ENCODE results near the gene RGS8. TPM values are rescaled to one million over a fixed set of nuclear protein-coding genes. Genes with fewer than 3 reads are reported as not detected.

Gene RGS8
- polyA plus RNA-seq, 1 of the 3 experiments (the other 2 are of a cell fraction): not detected

- TF ChIP-seq USF2 (IDR thresholded peaks at IDR 0.05; ENCODE audit: borderline replicate concordance, low read depth, low read length): no peak
- peak; percentile 26 for TF ChIP-seq CHD2 (IDR thresholded peaks at IDR 0.05; ENCODE audit: low read length, partially characterized antibody)
- TF ChIP-seq MEF2A (IDR thresholded peaks at IDR 0.05; ENCODE audit: borderline replicate concordance, low read depth): no peak
- peak; percentile 7 for TF ChIP-seq RAD21 (IDR thresholded peaks at IDR 0.05; ENCODE audit: low read length)
- TF ChIP-seq EP300 (IDR thresholded peaks at IDR 0.05; ENCODE audit: borderline replicate concordance in 1 of 2, low read depth in 1 of 2, low read length in 1 of 2): peak in 1 of 2 experiments; percentile 64; a peak in 1 of 4 replicates
- 0 out of 2 replicates have a peak, but pooled peaks have one; percentile 21 for TF ChIP-seq TEAD4 (IDR thresholded peaks at IDR 0.05; ENCODE audit: borderline replicate concordance, insufficient read depth)
- TF ChIP-seq EZH2phosphoT487 (IDR thresholded peaks at IDR 0.05; ENCODE audit: borderline replicate concordance, low read depth): no peak
- no peak for TF ChIP-seq SMC3 (IDR thresholded peaks at IDR 0.05; ENCODE audit: low read depth, low read length)
- no peak for TF ChIP-seq NRF1 (IDR thresholded peaks at IDR 0.05; ENCODE audit: low read depth, low read length)
- TF ChIP-seq RFX5 (IDR thresholded peaks at IDR 0.05; ENCODE audit: low read length): no peak
- TF ChIP-seq POLR2AphosphoS5 (IDR thresholded peaks at IDR 0.05; ENCODE audit: low read depth, low read length): no peak
- no peak for TF ChIP-seq ELF1 (IDR thresholded peaks at IDR 0.05)
- TF ChIP-seq MAX (IDR thresholded peaks at IDR 0.05; ENCODE audit: low read depth): no peak
- TF ChIP-seq USF1 (IDR thresholded peaks at IDR 0.05; ENCODE audit: borderline replicate concordance, low read depth): no peak
- TF ChIP-seq FOXJ3 (CRISPR knock-in tag; IDR thresholded peaks at IDR 0.05): no peak
- TF ChIP-seq JUND (IDR thresholded peaks at IDR 0.05): no peak
- peak; percentile 58 for TF ChIP-seq GATA2 (CRISPR knock-in tag; IDR thresholded peaks at IDR 0.05)
- TF ChIP-seq TAF1 (IDR thresholded peaks at IDR 0.05; ENCODE audit: borderline replicate concordance, low read depth, low read length): no peak
- TF ChIP-seq ZBTB33 (IDR thresholded peaks at IDR 0.05; ENCODE audit: borderline replicate concordance, low read depth): no peak
- no peak for TF ChIP-seq PBX3 (IDR thresholded peaks at IDR 0.05)
- TF ChIP-seq FOSL2 (IDR thresholded peaks at IDR 0.05; ENCODE audit: borderline replicate concordance, low read depth): no peak
- TF ChIP-seq IRF3 (IDR thresholded peaks at IDR 0.05; ENCODE audit: low read depth, low read length): no peak
These were observed 19.2 kb upstream of the RGS8 start (continued) for GRCh38 chr1:182703539-182703938.

Measured in SK-N-SH (cell line).